HCT116 (cell line): ENCODE results near the gene TDRD3. TPM values are rescaled to one million over a fixed set of nuclear protein-coding genes. Genes with fewer than 3 reads are reported as not detected.

Experiments used
- ATAC-seq: fragments of 200-7000 bp; cut with Tn5 transposase; 2 replicates; pipeline ENCODE4 v1.9.1; 2020; ENCODE audit warnings: mild to moderate bottlenecking, moderate library complexity
- BruUV-seq: library from RNA; stranded (reverse); fragments of 400-500 nt; replicated peaks from 2 replicates; lab custom pipeline; 2021; lab: Mats Ljungman, UMichigan
- CTCF ChIA-PET: fragments of 300-600 bp; sonication (Branson Sonifier 250); formaldehyde crosslinking; loops from one replicate; lab custom pipeline; 2021; ENCODE audit warnings: antibody characterized with exemption; lab: Charles Lee
- POLR2A ChIA-PET: fragments of 300-600, 350-600 bp; sonication (Branson Sonifier 250); formaldehyde crosslinking; loops from one replicate; lab custom pipeline; 2021; ENCODE audit warnings: antibody characterized with exemption; lab: Charles Lee
- RAD21 ChIA-PET, 2 experiments: fragments of 300-600 bp; sonication (Branson Sonifier 250); formaldehyde crosslinking; loops; one replicate each; lab custom pipeline; 2023; ENCODE audit warnings: low total read pairs in 2 of 2; ENCODE audit not compliant: uncharacterized antibody in 2 of 2, unreplicated experiment in 2 of 2, low non-redundant PET in 1 of 2; lab: Charles Lee
- DNase-seq: peaks from one replicate; pipeline ENCODE4 v3.0.0-alpha.2; 2010; ENCODE audit warnings: low read depth, low spot score
- H2AFZ ChIP-seq: fragments of 200-600 bp; shearing (Covaris generic), sonication (generic); 2 replicates; pipeline ENCODE4 v1.6.1; 2017; ENCODE audit warnings: low read depth, mixed run types, mixed read lengths, antibody characterized with exemption, low read length; ENCODE audit not compliant: poor library complexity, severe bottlenecking
- H3K27ac ChIP-seq: 2 replicates; pipeline ENCODE4 v1.5.1; 2012; ENCODE audit warnings: low read depth, low read length
- H3K27me3 ChIP-seq: fragments of 200-600 bp; sonication (generic); 2 replicates; pipeline ENCODE4 v1.6.1; 2016; ENCODE audit warnings: mixed run types, low read length, mixed read lengths; ENCODE audit not compliant: insufficient read depth
- H3K36me3 ChIP-seq, 2 experiments: fragments of 200-500 bp in 1 of 2; fragments of 200-600 bp in 1 of 2; sonication (Bioruptor generic) in 1 of 2; sonication (generic) in 1 of 2; 2 replicates each; pipeline versions ENCODE4 v1.5.1 to v1.6.1; 2014 to 2016; ENCODE audit warnings: low read length in 2 of 2, inconsistent platforms in 1 of 2, mixed read lengths in 1 of 2, mixed run types in 1 of 2; ENCODE audit not compliant: insufficient read depth in 2 of 2, control insufficient read depth in 1 of 2
- H3K4me1 ChIP-seq, 2 experiments: fragments of 200-600 bp in 1 of 2; sonication (generic) in 1 of 2; 2 replicates each; pipeline versions ENCODE4 v1.5.1 to v1.6.1; 2012 to 2017; ENCODE audit warnings: low read length in 2 of 2, inconsistent platforms in 1 of 2, mild to moderate bottlenecking in 1 of 2, mixed read lengths in 1 of 2, mixed run types in 1 of 2, moderate library complexity in 1 of 2; ENCODE audit not compliant: insufficient read depth in 2 of 2, control insufficient read depth in 1 of 2
- H3K4me2 ChIP-seq: fragments of 200-600 bp; sonication (generic); 2 replicates; pipeline ENCODE4 v1.6.1; 2017; ENCODE audit warnings: mixed run types, low read length, mixed read lengths
- H3K4me3 ChIP-seq, 2 experiments: fragments of 200-600 bp in 1 of 2; sonication (generic) in 1 of 2; replicated peaks in 1 of 2; 2 replicates each; pipeline ENCODE4 v1.5.1; 2011 to 2016; ENCODE audit warnings: low read length in 2 of 2, control low read depth in 1 of 2, low read depth in 1 of 2, mild to moderate bottlenecking in 1 of 2, mixed read lengths in 1 of 2, mixed run types in 1 of 2
- H3K79me2 ChIP-seq: fragments of 200-600 bp; sonication (generic); 2 replicates; pipeline ENCODE4 v1.6.1; 2017; ENCODE audit warnings: mild to moderate bottlenecking, mixed run types, low read length, moderate library complexity, mixed read lengths; ENCODE audit not compliant: insufficient read depth
- H3K9ac ChIP-seq: fragments of 200-600 bp; sonication (generic); 2 replicates; pipeline ENCODE4 v1.6.1; 2016; ENCODE audit warnings: low read length, mixed read lengths
- H3K9me2 ChIP-seq: fragments of 200-600 bp; sonication (generic), shearing (Covaris generic); 2 replicates; pipeline ENCODE4 v1.6.1; 2017; ENCODE audit warnings: mixed run types, mild to moderate bottlenecking, moderate library complexity; ENCODE audit not compliant: insufficient read depth
- H3K9me3 ChIP-seq, 2 experiments: fragments of 200-500 bp in 1 of 2; fragments of 200-600 bp in 1 of 2; sonication (Bioruptor generic) in 1 of 2; sonication (generic) in 1 of 2; 2 replicates each; pipeline ENCODE4 v1.6.1; 2014 to 2017; ENCODE audit warnings: low read length in 2 of 2, mixed read lengths in 2 of 2, inconsistent platforms in 1 of 2, low read depth in 1 of 2, mild to moderate bottlenecking in 1 of 2, mixed run types in 1 of 2, moderate library complexity in 1 of 2; ENCODE audit not compliant: control insufficient read depth in 1 of 2, insufficient read depth in 1 of 2
- H4K20me1 ChIP-seq: fragments of 200-600 bp; sonication (generic), shearing (Covaris generic); 2 replicates; pipeline ENCODE4 v1.6.1; 2017; ENCODE audit warnings: mixed run types, mild to moderate bottlenecking, moderate library complexity; ENCODE audit not compliant: insufficient read depth
- ATF3 ChIP-seq: IDR thresholded peaks from 2 replicates; pipeline ENCODE4 v1.6.1; 2012
- CBX3 ChIP-seq: IDR thresholded peaks from 2 replicates; pipeline ENCODE4 v1.6.1; 2012; ENCODE audit warnings: low read depth
- TCF7L2 ChIP-seq: IDR thresholded peaks from 2 replicates; pipeline ENCODE4 v1.7.0; 2011; ENCODE audit warnings: borderline replicate concordance, inconsistent platforms; ENCODE audit not compliant: insufficient read depth, insufficient read length; ENCODE audit errors: extremely low read depth
- ZFX ChIP-seq: fragments of 450-650 bp; IDR thresholded peaks from 2 replicates; pipeline ENCODE4 v1.6.1; 2017
- intact Hi-C: fragments of 100-400 bp; cut with micrococcal nuclease; formaldehyde crosslinking; loops from 2 replicates; pipeline ENCODE4 v1.10.0; 2022
- total RNA-seq: library from RNA; stranded (reverse); gene quantifications from one replicate; pipeline ENCODE4 v1.2.1, GENCODE V29; 2021; ENCODE audit not compliant: unreplicated experiment

The TDRD3 gene
- total RNA-seq, 1 experiment from 2014 or later = 16.9 TPM

- intact Hi-C loops = no loop called here
- BruUV-seq = no TSS peak
These were observed 49.3 kb upstream of the TDRD3 start for GRCh38 chr13:60347690-60348089.

GRCh38 chr13:60348097-60348496 is 48.9 kb upstream of the TDRD3 start:
- no peak overlapping the region for H3K9ac ChIP-seq

More at GRCh38 chr13:60347690-60348089, 49.3 kb upstream of the TDRD3 start:
- Histone ChIP-seq H3K9ac (no peak overlapping the region), H3K27me3 (no peaks in the 10 kb centered on the region; the same call in 1 of the 2 replicates), H3K36me3 (no peaks in the 10 kb centered on the region), H4K20me1 (no peaks in the 10 kb centered on the region), H3K4me1 (peaks cover 0 to 3% of the 10 kb centered on the region in 2 experiments; a peak in 1 of 4 replicates), H3K4me3 (no peak overlapping the region), H3K4me2 (no peak overlapping the region), H3K79me2 (no peaks in the 10 kb centered on the region), H2AFZ (no peak overlapping the region), H3K27ac (no peak overlapping the region), H3K9me2 (no peaks in the 10 kb centered on the region), H3K9me3 (no peaks in the 10 kb centered on the region)
- no peak for DNase-seq
- TF ChIP-seq ZFX = no peak
- POLR2A ChIA-PET = no interaction called here
- CTCF ChIA-PET = no interaction called here
- RAD21 ChIA-PET = no interaction called here
- no peak for ATAC-seq

More at GRCh38 chr13:60348097-60348496, 48.9 kb upstream of the TDRD3 start:
- Histone ChIP-seq H4K20me1 (no peaks in the 10 kb centered on the region), H3K27me3 (no peaks in the 10 kb centered on the region; the same call in 1 of the 2 replicates), H3K9me3 (no peaks in the 10 kb centered on the region), H3K4me2 (no peak overlapping the region), H3K9me2 (no peaks in the 10 kb centered on the region), H3K27ac (no peak overlapping the region), H3K4me1 (peaks cover 0 to 3% of the 10 kb centered on the region in 2 experiments; a peak in 1 of 4 replicates)
- no peak for ATAC-seq
- RAD21 ChIA-PET = interaction anchor here in 1 of 2 experiments (0.6 kb wide), 1 partner anchor 239 kb away, joined by 3 read pairs; no protein-coding TSS in a partner anchor
- intact Hi-C loops = no loop called here
- no peak for DNase-seq
- TF ChIP-seq CBX3 (no peak), TCF7L2 (no peak), ATF3 (no peak)
- TF ChIP-seq, all 23 proteins: peak for 0
- no peak overlapping the region for H3K4me3 ChIP-seq
- no peak overlapping the region for H2AFZ ChIP-seq
- ChIA-PET CTCF (no interaction called here), POLR2A (no interaction called here)
- H3K79me2 ChIP-seq = no peaks in the 10 kb centered on the region
- no TSS peak for BruUV-seq
- no peaks in the 10 kb centered on the region for H3K36me3 ChIP-seq
